Thyroid gland (tissue), 4 donors: ENCODE data around the gene BABAM1. TPM values are rescaled to one million over a fixed set of nuclear protein-coding genes. Genes with fewer than 3 reads are reported as not detected.

Experiments
- DNase-seq, 2 donors: peaks; one replicate each; pipeline ENCODE4 v3.0.0-alpha.2; 2019
- H3K27ac ChIP-seq, 3 donors: fragments of 200-600 bp; sonication (generic); 1 replicate in 2 of 3; 2 replicates in 1 of 3; pipeline ENCODE4 v1.5.1; 2016 to 2019; ENCODE audit warnings: mild to moderate bottlenecking in 1 of 3, moderate library complexity in 1 of 3
- H3K27me3 ChIP-seq: fragments of 200-600 bp; sonication (generic); one replicate; pipeline ENCODE4 v1.5.1; 2019
- H3K36me3 ChIP-seq, 2 donors: fragments of 200-600 bp; sonication (generic); one replicate each; pipeline ENCODE4 v1.5.1; 2016 to 2019
- H3K4me1 ChIP-seq, 2 donors: fragments of 200-600 bp; sonication (generic); one replicate each; pipeline ENCODE4 v1.5.1; 2017 to 2019
- H3K4me3 ChIP-seq, 3 donors: fragments of 200-600 bp; sonication (generic); replicated peaks in 1 of 3; 1 replicate in 2 of 3; 2 replicates in 1 of 3; pipeline ENCODE4 v1.5.1; 2016; ENCODE audit warnings: mild to moderate bottlenecking in 1 of 3
- H3K9me3 ChIP-seq: fragments of 200-600 bp; sonication (generic); one replicate; pipeline ENCODE4 v1.5.1; 2017
- POLR2A ChIP-seq, 2 donors: fragments of 450-650 bp; IDR thresholded peaks; one replicate each; pipeline ENCODE4 v1.6.1; 2017; ENCODE audit warnings: antibody characterized with exemption in 2 of 2, mild to moderate bottlenecking in 2 of 2, moderate library complexity in 1 of 2
- WGBS, 2 donors: methylation state at CpG; one replicate each; pipeline ENCODE4 v1.1.5; 2017; 5-methylcytosine and 5-hydroxymethylcytosine counted together
- intact Hi-C: fragments of 100-400 bp; cut with DNase I; formaldehyde crosslinking; loops from one replicate; pipeline ENCODE4 v1.15.1; 2023
- total RNA-seq, 4 donors: library from RNA; depleted of rRNA; stranded (reverse); fragments of >200 nt; gene quantifications; one replicate each; pipeline ENCODE4 v1.2.3, GENCODE V29; 2016
- TF ChIP-seq, protein P1 (sequence below), 6 experiments: fragments of 200-600 bp in 3 of 6; fragments of 450-650 bp in 3 of 6; sonication (generic) in 3 of 6; IDR thresholded peaks; one replicate each; pipeline ENCODE4 v1.5.1; 2016 to 2019; ENCODE audit warnings: antibody characterized with exemption in 6 of 6, mild to moderate bottlenecking in 2 of 6, inconsistent platforms in 1 of 6, moderate library complexity in 1 of 6

BABAM1 gene
- 10 to 100 TPM; 49.6 to 87.5 (median 71.1) TPM for total RNA-seq

DNA sequence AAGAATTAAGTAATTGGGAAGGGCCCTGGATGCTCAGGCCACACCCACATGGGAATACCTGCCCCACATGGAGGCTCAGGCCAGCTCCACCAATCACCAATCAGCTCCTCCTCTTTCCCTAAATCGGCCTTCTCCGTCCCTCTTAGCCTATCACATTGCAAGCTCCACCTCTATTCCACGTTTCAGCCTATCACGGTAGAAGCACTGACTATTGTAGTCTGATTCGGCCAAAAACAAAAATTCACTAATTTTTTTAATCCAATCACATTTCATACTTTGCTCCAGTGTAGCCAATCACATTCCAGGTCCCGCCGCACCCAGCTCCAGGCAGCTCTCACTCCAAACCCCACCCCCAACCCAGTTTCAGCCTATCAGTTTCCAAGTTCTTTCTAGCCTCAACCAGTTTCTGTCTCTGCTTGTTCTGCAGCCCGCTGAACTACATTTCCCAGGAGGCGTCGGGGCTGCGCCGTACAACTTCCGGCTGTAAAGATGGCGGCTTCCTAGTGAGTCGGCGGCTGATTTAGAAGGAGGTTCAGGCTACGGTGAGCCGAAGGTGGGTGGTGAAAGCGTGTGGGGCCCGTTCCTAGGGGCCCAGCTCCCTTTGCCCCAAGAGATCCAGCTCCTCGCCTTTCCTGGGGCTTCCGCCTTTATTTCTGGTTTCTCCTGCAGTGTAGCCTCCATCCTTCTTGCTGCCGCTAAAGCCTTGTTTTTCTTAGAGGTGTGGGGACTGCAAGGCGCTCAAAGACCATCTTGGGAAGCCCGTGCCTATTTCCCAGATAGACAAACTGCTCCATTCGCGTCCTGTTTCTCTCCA is at the start of gene BABAM1:
BABAM1 (plus strand) TSS at position 469 of the 814 bp plus-strand sequence. CDS start 1,364 bp downstream, outside the sequence.
- Histone ChIP-seq H3K36me3 (peaks cover 12 to 15% of the 10 kb centered on the region in 2 donors), H3K27ac (peak within 1 kb of the TSS in 2 of 3 donors; percentile 13 to 57), H3K27me3 (no peaks in the 10 kb centered on the region), H3K9me3 (no peaks in the 10 kb centered on the region), H3K4me1 (peaks cover 5% of the 10 kb centered on the region in 2 donors), H3K4me3 (peak within 1 kb of the TSS; percentile 40 to 46 (median 46))
- 0% methylated on average over 22 to 27 of the region's 27 CpGs for WGBS, 2 donors
- peak; percentile 96 to 97 for DNase-seq
- TF ChIP-seq, protein P1, sequence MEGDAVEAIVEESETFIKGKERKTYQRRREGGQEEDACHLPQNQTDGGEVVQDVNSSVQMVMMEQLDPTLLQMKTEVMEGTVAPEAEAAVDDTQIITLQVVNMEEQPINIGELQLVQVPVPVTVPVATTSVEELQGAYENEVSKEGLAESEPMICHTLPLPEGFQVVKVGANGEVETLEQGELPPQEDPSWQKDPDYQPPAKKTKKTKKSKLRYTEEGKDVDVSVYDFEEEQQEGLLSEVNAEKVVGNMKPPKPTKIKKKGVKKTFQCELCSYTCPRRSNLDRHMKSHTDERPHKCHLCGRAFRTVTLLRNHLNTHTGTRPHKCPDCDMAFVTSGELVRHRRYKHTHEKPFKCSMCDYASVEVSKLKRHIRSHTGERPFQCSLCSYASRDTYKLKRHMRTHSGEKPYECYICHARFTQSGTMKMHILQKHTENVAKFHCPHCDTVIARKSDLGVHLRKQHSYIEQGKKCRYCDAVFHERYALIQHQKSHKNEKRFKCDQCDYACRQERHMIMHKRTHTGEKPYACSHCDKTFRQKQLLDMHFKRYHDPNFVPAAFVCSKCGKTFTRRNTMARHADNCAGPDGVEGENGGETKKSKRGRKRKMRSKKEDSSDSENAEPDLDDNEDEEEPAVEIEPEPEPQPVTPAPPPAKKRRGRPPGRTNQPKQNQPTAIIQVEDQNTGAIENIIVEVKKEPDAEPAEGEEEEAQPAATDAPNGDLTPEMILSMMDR (IDR thresholded peaks at IDR 0.05), result no peak
- TF ChIP-seq POLR2A (IDR thresholded peaks at IDR 0.05), result peak in 1 of 2 donors; percentile 41
- intact Hi-C loops, result loop anchor here (10.0 kb wide), 1 partner anchor 52 kb away; the partner anchor contains the start of gene USE1

DNA sequence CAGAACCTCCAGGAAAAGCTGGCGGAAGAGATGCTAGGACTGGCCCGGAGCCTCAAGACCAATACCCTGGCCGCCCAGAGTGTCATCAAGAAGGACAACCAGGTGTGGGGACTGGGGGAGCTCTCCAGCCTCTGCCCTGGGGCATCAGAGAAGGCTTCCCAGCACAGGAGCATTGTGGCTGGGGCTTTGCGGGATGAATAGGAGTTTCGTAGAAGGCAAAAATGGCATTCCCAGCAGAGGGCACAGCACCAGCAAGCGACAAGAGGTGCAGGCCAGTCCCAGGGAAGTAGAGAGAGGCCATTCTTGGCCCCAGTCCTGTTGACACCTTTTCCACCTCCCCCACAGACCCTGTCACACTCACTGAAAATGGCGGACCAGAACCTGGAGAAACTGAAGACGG is 48.0 kb upstream of the BABAM1 start:
- no peaks in the 10 kb centered on the region for H3K27me3 ChIP-seq
- H3K9me3 ChIP-seq, result no peaks in the 10 kb centered on the region
- peaks cover 5 to 14% of the 10 kb centered on the region in 2 donors for H3K36me3 ChIP-seq
- intact Hi-C loops, result loop anchor here (10.0 kb wide), 2 partner anchors 46 to 144 kb away; partner anchors contain the start of genes BABAM1, HAUS8, MYO9B and USHBP1
- WGBS, 2 donors, result 96 to 98% methylated on average over 8 of the region's 8 CpGs
- TF ChIP-seq, protein P1 (IDR thresholded peaks at IDR 0.05), result no peak
- no peak for TF ChIP-seq POLR2A (IDR thresholded peaks at IDR 0.05)
- H3K4me3 ChIP-seq, result no peak overlapping the region
- no peak overlapping the region for H3K27ac ChIP-seq
- DNase-seq, result no peak
- H3K4me1 ChIP-seq, result peaks cover 8 to 12% of the 10 kb centered on the region in 2 donors

DNA sequence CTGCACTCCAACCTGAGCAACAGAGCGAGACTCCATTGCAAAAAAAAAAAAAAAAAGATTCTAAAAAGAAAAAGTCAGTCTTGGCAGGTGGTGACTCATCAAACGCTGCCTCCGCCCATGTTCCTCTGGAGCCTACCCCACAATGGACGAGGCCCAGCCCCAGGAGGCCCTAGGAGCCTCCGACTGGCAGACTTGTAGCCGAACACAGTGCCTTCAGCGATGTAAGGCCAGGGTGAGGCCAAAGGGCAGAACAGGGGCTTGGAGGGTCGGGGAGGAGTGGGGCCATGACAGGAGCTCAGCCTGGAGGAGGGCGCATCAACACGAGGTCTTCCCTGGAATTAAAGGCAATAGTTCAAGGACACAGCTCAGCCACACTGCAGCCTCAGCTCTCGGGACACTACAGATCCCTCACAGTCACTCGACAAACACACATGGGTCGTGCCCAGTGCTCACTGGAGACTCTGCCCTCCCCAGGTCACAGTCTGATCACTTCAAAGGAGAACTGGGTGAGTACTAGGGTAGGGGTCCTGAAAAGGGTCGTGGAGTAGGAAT is 47.0 kb upstream of the BABAM1 start:
- no peak for DNase-seq
- no peak overlapping the region for H3K4me3 ChIP-seq
- no peaks in the 10 kb centered on the region for H3K9me3 ChIP-seq
- no peaks in the 10 kb centered on the region for H3K27me3 ChIP-seq
- peaks cover 6% of the 10 kb centered on the region in 2 donors for H3K4me1 ChIP-seq
- intact Hi-C loops, result no loop called here
- no peak overlapping the region for H3K27ac ChIP-seq
- peaks cover 5 to 14% of the 10 kb centered on the region in 2 donors for H3K36me3 ChIP-seq
- 65 to 72% methylated on average over 11 to 14 of the region's 14 CpGs for WGBS, 2 donors
- TF ChIP-seq, protein P1 (IDR thresholded peaks at IDR 0.05), result no peak
- no peak for TF ChIP-seq POLR2A (IDR thresholded peaks at IDR 0.05)

DNA sequence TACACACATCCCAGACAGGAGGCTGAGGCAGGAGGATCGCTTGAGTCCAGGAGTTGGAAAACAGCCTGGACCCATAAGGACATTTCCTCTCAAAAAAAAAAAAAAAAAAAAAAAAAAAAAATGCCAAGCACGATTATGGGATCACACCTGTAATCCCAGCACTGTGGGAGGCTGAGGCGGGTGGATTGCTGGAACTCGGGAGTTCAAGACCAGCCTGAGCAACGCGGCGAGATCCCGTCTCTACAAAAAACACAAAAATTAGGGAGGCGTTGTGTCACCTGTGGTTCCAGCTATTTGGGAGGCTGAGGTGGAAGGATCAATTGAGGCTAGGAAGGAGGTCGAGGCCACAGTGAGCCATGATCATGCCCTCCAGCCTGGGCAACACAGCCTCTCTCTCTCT is 42.2 kb upstream of the BABAM1 start:
- DNase-seq, result no peak
- intact Hi-C loops, result no loop called here
- H3K27ac ChIP-seq, result no peak overlapping the region
- no peak overlapping the region for H3K4me3 ChIP-seq
- peaks cover 0 to 5% of the 10 kb centered on the region in 2 donors for H3K36me3 ChIP-seq
- H3K27me3 ChIP-seq, result no peaks in the 10 kb centered on the region
- peaks cover 17% of the 10 kb centered on the region in 2 donors for H3K4me1 ChIP-seq
- H3K9me3 ChIP-seq, result no peaks in the 10 kb centered on the region
- TF ChIP-seq, protein P1 (IDR thresholded peaks at IDR 0.05), result no peak
- TF ChIP-seq POLR2A (IDR thresholded peaks at IDR 0.05), result no peak
- 87 to 88% methylated on average over 10 of the region's 10 CpGs for WGBS, 2 donors
